Measurements from ENCODE around the gene FSCN2. TPM values are rescaled to one million over a fixed set of nuclear protein-coding genes. Genes with fewer than 3 reads are reported as not detected.

The FSCN2 gene
- total RNA-seq, 1 donor from 2014 or later = 0.76 TPM

DNA sequence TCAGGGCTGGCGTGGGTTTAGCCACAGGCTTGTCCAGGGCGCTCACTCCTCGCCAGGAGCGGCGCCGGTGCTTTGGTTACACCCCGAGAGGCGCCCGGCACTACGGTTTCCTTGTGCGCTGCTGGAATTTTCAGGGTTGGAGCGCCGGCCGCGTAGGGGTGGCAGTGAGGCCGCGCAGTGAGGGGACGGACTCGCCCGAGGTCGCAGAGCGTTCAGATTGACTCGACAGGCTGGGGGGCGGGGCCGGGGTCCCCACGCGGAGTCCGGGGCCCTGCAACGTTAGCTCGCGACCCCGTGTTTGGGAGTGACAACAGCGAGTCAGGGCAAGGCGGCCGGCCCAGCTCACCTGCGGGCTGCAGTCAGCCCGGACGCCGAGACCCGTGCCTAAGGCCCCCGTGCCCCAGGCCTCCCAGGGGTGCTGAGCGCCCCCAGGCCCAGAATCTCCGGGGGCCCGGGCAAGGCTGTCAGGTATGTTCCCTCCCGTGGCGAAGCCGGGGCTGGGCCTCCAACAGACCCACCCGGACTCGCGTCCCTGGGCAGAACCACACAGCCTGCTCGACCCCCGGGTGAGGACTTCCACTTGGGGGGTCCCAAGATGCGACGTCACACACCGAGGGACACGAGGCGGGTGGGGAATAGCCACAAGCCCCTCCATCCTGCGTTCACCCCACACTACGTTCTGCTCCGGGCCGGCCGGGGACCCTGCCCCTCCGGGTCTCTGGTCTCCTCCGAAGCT is 14.3 kb upstream of the FSCN2 start:
- ATAC-seq = peak; percentile 2

- ATAC-seq = no peak
Measured at GRCh38 chr17:81514489-81514738, 13.8 kb upstream of the FSCN2 start.

DNA sequence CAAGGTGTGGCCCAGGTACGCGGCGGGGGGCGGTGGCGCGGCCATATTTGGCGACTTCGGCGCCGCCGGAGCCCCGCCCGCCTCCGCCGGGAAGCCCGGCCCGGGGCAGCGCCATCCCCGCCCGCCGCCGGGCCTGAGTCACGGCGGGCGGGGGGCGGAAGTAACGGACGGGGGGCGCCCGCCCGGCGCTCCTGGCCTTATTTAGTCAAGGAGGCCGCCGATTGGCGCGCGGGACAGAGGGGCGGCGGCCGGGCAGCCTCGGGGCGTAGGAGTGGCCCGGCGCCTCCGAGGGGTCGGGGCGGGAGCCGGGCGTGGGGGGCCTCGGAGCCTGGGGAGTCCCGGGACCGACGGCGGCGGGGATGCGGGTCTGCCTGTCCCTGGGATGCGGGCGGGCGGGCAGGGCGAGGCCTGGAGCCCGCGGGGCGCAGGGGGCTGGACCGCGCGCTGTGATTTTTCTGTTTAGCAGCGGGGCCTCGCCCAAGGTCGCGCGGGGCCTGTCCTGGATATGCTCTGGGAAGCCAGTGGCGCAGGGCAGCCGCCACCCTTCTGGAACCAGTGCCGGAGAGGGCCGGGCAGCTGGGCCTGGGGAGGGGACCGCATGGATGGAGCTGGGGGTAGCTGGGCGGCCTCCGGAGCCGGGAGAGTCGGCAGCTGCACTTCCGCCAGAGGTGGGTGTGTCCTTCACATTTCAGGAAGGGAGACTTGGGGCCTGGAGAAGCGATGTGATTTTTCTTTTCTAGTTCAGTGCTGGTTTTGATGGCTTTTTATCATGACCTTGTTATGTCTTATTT is 13.2 kb upstream of the FSCN2 start:
- ATAC-seq = peak; percentile 47

- ATAC-seq = no peak
Measured at GRCh38 chr17:81515530-81516041, 12.6 kb upstream of the FSCN2 start.

GRCh38 chr17:81516439-81516838 is 11.7 kb upstream of the FSCN2 start:
- no peak for ATAC-seq

GRCh38 chr17:81517009-81517338 is 11.2 kb upstream of the FSCN2 start:
- ATAC-seq = no peak

- ATAC-seq = no peak
Measured at GRCh38 chr17:81517339-81518112, 10.7 kb upstream of the FSCN2 start.

DNA sequence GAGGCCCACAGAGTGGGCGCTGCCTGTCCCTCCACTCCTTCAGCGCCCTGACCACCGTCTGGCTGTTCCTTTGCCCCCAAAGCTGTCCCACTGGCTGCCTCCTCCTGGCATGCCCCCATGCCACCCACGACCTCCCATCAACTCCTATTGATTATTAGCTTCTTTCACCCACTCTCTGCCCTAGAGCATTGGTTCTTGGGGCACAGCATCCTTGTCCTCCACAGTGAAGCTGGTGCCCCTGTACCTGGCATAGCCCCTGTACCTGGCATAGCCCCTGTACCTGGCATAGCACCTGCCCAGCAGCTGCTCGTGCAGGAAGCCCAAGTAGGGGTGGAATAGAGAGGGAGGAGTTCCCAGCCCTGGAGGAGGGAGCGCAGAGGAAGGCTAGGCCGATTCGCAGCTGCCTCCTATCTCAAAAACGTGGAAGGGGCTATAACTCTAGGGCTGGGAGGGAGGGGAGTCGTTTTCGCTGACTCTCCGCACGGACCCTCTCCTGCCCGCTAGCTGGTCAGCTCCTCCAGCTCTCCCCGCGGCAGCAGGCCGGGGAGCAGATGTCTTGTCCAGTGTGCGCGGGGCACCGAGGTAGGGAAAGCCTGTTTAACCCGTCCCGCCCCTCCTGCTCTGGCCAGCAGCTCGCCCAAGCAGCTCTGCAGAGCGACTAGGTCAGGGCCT is 9.9 kb upstream of the FSCN2 start:
- ATAC-seq = peak; percentile 0

- peak; percentile 41 for ATAC-seq
Measured at GRCh38 chr17:81518785-81519283, 9.3 kb upstream of the FSCN2 start.

DNA sequence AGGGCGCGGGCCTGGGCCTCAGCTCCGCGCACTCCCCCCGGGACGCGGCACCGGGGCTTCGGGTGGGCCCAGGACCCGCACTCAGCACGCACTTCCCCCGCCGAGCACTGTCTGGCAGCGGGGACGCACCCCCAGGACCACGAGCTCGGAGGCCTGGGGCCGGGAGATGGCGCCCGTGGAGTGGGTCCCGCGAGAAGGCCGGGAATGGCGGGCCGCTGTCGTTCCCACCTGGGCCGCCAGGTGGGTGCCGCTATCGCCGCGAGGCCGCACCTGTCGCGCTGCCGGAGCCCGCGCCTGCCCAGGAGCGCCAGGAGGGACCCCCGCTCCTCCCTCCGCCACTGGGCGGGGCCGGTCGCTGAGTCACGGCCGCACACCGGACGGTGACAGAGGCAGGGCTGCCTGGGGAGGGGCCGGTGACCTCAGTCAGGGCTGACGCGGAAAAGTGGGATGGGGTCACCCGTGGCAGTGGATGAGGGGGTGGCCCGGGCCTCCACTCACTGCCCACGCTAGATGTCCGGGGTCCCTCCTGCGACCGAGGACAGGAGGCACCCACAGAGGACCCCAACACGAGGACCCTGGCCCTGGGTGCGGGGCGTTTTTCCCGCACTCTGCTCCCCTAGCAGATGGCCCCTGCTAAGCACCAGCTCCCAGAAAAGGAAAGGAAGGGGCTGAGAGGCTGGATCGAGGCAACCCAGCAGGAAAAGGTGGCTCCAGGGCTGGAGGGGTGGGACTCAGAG is 8.7 kb upstream of the FSCN2 start:
- peak; percentile 65 for ATAC-seq

DNA sequence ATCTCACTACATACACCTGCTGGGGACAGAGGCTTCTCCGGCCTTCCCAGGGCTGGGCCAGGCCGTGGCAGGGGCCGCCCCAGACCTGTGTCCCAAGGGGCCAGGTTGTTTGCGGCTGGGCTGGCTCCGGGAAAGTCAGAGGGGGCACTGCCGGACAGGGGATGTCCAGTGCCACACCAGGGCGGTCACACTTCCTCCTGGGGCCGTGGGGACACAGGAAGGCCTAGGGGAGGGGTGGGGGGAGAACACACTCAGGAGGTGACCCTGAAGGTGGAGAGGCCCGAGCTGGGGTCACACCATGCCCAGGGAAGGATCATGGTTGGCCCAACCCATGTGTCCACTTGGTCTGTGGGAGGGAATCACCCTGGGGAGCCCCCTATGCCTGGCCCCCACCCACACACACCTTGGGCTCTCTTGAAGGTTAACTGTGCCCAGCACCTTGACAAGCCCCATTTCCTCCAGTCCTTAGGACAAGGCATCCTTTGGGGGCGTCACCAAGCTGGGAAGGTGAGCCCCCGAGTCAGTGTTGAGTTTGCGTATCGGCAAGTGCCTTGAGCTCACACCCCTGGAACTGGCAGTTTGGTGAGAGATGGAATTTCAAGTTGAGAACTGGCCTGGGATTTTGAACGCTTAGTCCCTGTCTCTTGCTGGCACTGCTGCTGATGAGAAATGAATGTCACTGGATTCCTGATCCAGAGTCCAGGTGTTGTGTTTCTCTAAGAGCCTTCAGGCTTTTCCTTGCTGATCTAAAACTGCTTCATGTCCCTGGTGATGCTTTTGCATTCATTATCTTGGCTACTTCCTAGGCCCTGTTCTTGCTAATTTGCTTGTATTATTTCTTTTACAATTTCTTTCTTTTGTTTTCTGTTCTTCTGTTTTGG is 7.9 kb upstream of the FSCN2 start:
- ATAC-seq = no peak

DNA sequence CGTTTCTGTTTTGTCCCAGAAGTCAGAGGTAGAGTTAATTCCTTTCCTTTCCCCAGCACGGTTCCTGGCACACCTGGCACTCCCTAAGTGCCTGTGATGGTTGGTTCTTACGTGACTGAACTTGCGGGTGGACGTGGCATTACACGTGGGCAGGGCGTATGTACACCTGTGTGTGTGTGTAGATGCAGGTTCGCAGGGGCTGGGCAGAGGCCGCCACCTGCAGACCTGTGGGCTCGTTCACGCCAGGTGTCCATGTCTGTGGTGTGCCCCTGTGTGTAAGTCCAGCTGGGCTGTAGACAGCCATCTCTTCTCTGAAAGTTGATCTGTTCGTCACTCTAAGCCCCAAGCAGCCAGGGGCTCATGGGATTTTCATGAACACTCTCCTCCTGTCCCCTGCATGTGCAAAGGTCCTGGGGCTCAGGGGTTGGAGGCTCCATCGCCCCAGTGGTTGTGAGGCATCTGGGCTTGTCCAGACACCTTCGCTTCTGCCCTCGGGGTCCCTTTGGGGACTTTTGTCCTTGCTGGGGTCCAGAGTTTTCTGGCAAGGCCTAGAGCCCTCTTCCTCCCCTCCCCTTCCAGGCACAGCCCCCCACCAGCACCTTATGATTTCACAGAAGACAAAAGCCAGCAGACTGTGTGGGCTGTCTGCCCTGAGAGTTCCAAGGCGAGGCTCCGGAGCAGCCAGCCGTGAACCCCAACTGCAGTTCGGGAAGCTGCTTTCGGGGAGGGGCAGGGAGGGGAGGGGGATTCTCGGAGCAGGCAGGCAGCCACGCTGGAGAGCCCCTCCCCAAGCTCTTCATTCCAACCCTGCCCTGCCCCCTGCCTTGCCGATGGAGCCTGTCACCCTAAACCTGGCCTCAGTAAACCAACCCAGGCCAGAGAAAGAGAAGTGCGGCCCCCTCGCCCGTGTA is 5.4 kb upstream of the FSCN2 start:
- ATAC-seq = no peak

DNA sequence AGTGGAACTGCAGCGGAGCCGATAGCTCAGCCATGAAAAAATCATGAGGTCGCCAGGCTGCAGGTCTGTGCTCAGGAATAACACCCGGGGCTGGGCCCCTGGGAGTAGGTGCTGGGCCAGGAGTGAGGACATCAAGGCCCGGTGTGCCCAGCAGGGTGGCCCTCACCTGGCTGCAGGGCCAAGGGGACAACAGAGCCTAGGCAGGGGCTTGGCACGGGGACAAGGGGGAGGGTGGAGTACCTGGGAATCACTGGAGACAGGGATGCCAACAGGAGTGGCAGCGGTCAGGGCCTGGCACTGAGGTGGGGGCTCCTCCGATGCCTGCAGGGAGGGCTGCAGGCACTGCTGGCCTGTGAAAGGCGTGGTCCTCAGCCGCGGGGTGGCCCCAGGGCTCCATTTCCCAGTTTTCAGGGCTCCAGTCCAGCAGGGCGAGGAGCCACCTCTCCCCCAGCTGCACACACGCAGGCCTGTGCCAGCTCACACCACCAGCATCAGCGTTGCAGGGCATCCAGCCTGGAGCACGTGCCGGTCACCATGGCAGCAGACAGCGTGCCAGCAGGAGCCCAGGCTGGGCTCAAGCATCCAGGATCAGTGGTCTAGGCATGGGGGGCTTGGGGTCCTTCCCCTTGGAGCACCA is 4.7 kb upstream of the FSCN2 start:
- no peak for ATAC-seq

GRCh38 chr17:81524039-81524864 is 3.9 kb upstream of the FSCN2 start:
- ATAC-seq = no peak

GRCh38 chr17:81524865-81525159 is 3.4 kb upstream of the FSCN2 start:
- no peak for ATAC-seq

GRCh38 chr17:81526662-81527571 is 1.3 kb upstream of the FSCN2 start:
- no peak for ATAC-seq

DNA sequence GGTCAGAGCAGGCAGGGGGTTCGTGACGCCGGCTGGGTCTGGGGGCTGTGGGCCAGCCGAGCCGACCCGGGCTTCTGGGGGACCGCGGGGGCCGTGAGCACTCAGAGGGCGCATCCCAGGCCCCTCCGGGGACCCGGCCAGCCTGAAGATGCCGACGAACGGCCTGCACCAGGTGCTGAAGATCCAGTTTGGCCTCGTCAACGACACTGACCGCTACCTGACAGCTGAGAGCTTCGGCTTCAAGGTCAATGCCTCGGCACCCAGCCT is 140 bp downstream of the FSCN2 start:
- no peak for ATAC-seq

Measured in esophagus mucosa (tissue), 1 donor.